HUDEP-2 (cell line): Measurements from ENCODE around the gene MAD1L1.
"Not testable (repeated sequence)": the region's sequence is repeated elsewhere in the genome, so short reads cannot be mapped to it uniquely, and the experiment has no call there.

Experiments
- DNase-seq, 76 experiments: peaks; one replicate each; lab custom pipeline; 2025; ENCODE audit not compliant: unreplicated experiment in 76 of 76; lab: John Stamatoyannopoulos, UW

The MAD1L1 gene

GRCh38 chr7:1843271-1843861, 389.4 kb downstream of the MAD1L1 start:
- no peak for DNase-seq

- DNase-seq = peak in 1 of 76 experiments; percentile 14
Observed at GRCh38 chr7:1842321-1843221, 390.2 kb downstream of the MAD1L1 start.

- DNase-seq = not testable (repeated sequence)
Observed at GRCh38 chr7:1841286-1842021, 391.3 kb downstream of the MAD1L1 start.

- DNase-seq = not testable (repeated sequence)
Observed at GRCh38 chr7:1840744-1841143, 392.0 kb downstream of the MAD1L1 start.

GRCh38 chr7:1839701-1840100, 393.0 kb downstream of the MAD1L1 start:
- DNase-seq = no peak

DNA sequence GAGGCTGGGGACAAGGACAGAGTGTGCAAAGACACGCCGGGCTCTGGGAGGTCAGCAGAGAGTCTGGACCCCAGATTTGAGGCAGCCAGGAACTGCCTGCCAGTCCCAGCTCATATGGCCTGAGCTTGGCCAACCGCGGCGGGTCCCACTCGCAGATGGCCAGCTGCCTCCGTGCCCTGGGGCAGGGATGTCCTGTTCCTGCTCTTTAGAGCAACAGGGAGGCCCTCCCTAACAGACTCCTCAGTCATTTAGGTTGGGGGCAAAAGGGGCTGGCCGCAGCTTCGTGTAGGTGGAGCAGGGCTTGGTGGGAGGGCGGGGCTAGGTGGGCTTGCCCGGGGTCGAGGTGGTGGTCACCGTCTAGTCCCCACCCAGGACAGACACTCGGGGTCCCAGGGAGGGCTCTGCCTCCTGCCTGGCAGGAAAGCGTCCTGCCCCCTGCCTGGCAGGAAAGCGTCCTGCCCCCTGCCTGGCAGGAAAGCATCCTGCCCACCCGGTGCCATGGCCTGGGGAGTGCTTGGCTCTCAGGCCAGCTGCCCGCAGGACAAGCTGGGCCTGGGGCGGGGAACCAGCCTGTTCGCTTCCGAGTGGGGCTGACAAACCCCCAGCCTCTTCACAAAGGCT, 393.7 kb downstream of the MAD1L1 start:
- not testable (repeated sequence) for DNase-seq

DNA sequence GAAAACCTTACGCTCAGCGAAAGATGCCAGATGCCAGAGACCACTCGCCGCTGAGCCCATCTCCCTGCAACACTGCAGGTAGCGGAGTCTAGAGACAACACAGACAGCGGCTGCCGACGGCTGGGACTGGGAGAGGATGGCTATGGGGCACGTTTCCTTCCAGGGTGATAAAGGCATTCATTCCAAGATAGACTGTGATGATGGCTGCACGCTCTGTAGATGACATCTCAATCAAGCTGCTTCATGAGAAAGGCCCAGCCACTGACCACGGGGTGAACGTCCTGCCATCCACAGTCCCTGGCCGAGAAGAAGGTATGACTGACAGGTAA, 394.2 kb downstream of the MAD1L1 start:
- DNase-seq = not testable (repeated sequence)

- not testable (repeated sequence) for DNase-seq
Observed at GRCh38 chr7:1837696-1838543, 394.8 kb downstream of the MAD1L1 start.

DNA sequence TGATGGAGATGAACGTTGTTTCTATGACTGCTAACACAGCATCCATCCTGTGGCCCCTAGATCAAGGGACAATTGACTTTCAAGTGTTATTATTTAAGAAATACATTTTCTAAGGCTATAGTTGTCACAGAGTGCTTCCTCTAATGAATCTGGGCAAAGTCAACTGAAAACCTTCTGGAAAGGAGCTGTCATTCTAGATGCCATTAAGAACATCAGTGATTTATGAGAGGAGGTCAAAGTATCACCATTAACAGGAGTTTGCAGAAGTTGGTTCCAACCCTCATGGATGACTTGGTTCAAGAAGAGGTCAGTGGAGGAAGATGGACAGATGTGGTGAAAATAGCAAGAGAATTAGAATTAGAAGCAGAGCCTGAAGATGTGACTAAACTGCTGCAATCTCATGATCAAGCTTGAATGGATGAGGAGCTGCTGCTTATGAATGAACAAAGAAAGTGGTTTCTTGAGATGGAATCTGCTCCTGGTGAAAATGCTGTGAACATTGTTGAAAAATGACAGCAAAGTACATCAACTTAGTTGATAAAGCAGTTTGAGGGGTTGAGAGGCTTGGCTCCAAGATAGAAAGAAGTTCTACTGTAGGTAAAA, 400.7 kb downstream of the MAD1L1 start:
- DNase-seq = not testable (repeated sequence)

GRCh38 chr7:1831471-1831870, 401.3 kb downstream of the MAD1L1 start:
- DNase-seq = not testable (repeated sequence)

GRCh38 chr7:1829668-1830067, 403.1 kb downstream of the MAD1L1 start:
- DNase-seq = not testable (repeated sequence)

DNA sequence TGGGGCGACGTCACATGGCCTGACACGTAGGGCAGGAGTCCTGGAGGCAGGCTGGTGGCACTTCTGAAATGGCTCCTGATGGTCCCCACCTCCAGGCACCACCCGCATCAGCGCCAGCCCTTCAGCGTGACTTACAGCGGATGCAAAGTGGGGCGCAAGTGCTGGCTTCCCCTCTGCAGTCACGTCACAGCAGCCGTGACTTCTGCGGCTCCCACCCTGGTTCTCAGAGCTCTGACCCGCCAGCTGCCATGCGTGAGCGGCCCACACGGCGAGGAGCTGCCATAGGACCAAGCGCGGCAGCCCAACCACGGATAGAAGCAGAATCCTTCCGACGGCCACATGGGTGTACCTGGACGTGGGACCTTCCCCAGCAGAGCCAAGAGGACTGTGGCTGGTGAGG, 403.6 kb downstream of the MAD1L1 start:
- no peak for DNase-seq

DNA sequence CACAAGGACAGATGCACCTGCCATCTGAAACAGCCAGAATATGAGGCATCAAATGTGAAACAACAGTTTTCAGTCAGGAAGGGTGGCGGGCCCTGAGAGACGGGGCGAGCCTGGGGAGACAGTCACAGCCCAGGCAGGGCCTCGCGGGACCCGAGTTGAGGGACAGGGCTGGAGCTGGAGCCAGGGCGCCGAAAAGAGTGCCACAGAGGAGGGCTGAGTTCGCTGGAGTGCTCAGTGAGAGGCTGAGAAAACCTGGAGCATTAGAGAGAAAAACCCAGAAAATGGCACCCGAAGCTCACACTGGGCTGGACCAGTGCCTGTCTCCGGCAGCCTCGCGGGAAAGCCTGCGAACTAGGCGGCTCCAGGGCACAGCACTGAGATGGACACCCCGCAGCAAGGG, 404.6 kb downstream of the MAD1L1 start:
- not testable (repeated sequence) for DNase-seq

- DNase-seq = not testable (repeated sequence)
Observed at GRCh38 chr7:1827521-1827981, 405.2 kb downstream of the MAD1L1 start.

DNA sequence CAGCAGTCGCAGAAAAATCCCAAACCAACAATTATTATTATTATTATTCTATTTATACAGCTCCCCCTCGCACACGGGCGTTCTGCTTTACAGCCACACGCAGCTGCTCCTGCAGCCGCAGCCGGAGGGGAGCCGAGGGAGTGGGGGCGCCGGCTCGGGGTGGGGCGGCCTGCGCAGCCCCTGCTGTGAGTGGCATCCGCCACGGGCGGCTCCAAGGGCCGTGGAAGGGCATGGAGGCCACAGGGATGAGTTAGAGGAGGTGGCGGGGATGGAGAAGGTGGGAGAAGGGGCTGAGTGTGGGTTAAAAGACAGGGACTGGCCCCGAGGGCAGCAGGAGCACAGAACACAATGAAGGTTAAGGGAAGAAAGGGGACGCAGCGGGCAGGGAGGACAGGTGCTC, 405.8 kb downstream of the MAD1L1 start:
- DNase-seq = not testable (repeated sequence)

GRCh38 chr7:1825897-1826741, 406.6 kb downstream of the MAD1L1 start:
- no peak for DNase-seq

DNA sequence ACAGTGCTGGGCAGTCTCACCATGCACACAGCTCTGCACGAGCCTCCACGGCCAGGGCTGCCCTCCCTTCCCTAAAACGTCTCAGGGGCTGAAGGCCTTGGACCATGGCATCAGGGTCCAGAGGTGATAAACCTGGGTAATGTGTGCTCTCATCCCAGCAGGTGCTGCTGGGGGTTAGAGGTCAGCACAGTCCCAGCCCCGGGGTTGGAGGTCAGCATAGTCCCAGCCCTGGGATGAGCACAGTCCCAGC, 407.2 kb downstream of the MAD1L1 start:
- not testable (repeated sequence) for DNase-seq

GRCh38 chr7:1824882-1825646, 407.7 kb downstream of the MAD1L1 start:
- DNase-seq = not testable (repeated sequence)
